Activated naive CD4-positive, alpha-beta T cell treated with anti-CD3 and anti-CD28 coated beads, Interleukin-2, amount 50 U/mL, for 24 hours (primary cell): ENCODE measurements around the gene GOLGA6C.
"Not testable (repeated sequence)": the region's sequence is repeated elsewhere in the genome, so short reads cannot be mapped to it uniquely, and the experiment has no call there.

Experiments used
- H3K27ac Mint-ChIP-seq: one replicate; pipeline ENCODE4 v1.8.0; 2021; ENCODE audit warnings: mild to moderate bottlenecking, mixed read lengths
- H3K27me3 Mint-ChIP-seq: one replicate; pipeline ENCODE4 v1.8.0; 2021; ENCODE audit warnings: mixed read lengths
- H3K36me3 Mint-ChIP-seq: one replicate; pipeline ENCODE4 v1.8.0; 2021; ENCODE audit warnings: mixed read lengths
- H3K4me1 Mint-ChIP-seq: one replicate; pipeline ENCODE4 v1.8.0; 2021; ENCODE audit warnings: mixed read lengths
- H3K4me3 Mint-ChIP-seq: one replicate; pipeline ENCODE4 v1.8.0; 2021; ENCODE audit warnings: mild to moderate bottlenecking, mixed read lengths
- H3K9me3 Mint-ChIP-seq: one replicate; pipeline ENCODE4 v1.8.0; 2021; ENCODE audit warnings: mixed read lengths

The GOLGA6C gene

DNA sequence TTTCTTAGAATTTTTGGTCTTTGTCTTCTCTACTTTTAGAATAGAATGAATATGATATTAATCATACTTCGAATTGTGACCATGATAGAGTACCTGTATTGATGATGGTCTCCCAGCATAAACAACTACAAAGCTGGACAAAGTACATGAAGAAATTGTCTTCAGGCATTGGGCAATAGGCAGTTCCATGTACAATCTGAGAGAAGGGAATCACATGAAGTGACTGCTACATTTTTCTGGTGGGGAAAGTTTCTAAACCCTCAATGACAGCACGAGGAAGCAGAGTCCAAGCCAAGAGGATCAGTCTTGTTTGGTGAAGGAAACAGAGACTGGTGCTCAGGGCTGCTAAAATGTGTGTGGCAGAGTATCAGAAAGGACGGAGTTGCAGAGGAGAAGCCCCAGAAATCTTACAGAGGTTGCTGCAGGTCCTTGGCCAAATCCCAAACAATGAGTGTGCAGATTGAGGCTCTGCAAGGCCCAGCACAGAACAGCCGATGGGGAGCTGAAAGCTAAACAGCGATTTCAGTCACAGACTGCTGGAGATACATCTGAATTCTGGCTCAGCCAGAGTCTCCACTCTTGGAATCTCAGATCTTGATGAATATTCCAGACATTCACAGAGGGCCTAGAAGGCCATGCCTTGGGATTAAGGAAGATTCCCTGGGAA lies 61.2 kb downstream of the GOLGA6C start:
- H3K9me3 Mint-ChIP-seq, H3K27ac Mint-ChIP-seq, H3K4me1 Mint-ChIP-seq, H3K4me3 Mint-ChIP-seq, H3K27me3 Mint-ChIP-seq, H3K36me3 Mint-ChIP-seq: not testable (repeated sequence)
